Stimulated activated memory B cell treated with anti-CD40 and anti-IgM and Interleukin-4, amounts not matched to agents 10 μg/mL and 1 μg/mL and 100 μg/mL, for 72 hours (primary cell): ENCODE data around the gene KIF2C.

Experiments used
- ATAC-seq: fragments of 150-1000 bp; cut with Tn5 transposase; 2 replicates; pipeline ENCODE4 v1.10.0; 2021
- H3K27ac Mint-ChIP-seq: one replicate; pipeline ENCODE4 v1.8.0; 2022; ENCODE audit warnings: mild to moderate bottlenecking, mixed read lengths
- H3K27me3 Mint-ChIP-seq: one replicate; pipeline ENCODE4 v1.8.0; 2022; ENCODE audit warnings: mixed read lengths
- H3K36me3 Mint-ChIP-seq: one replicate; pipeline ENCODE4 v1.8.0; 2022; ENCODE audit warnings: mixed read lengths
- H3K4me1 Mint-ChIP-seq: one replicate; pipeline ENCODE4 v1.8.0; 2022; ENCODE audit warnings: mixed read lengths
- H3K4me3 Mint-ChIP-seq: one replicate; pipeline ENCODE4 v1.8.0; 2022; ENCODE audit warnings: mild to moderate bottlenecking, moderate library complexity, mixed read lengths
- H3K9me3 Mint-ChIP-seq: one replicate; pipeline ENCODE4 v1.8.0; 2022; ENCODE audit warnings: mixed read lengths

Gene KIF2C

DNA sequence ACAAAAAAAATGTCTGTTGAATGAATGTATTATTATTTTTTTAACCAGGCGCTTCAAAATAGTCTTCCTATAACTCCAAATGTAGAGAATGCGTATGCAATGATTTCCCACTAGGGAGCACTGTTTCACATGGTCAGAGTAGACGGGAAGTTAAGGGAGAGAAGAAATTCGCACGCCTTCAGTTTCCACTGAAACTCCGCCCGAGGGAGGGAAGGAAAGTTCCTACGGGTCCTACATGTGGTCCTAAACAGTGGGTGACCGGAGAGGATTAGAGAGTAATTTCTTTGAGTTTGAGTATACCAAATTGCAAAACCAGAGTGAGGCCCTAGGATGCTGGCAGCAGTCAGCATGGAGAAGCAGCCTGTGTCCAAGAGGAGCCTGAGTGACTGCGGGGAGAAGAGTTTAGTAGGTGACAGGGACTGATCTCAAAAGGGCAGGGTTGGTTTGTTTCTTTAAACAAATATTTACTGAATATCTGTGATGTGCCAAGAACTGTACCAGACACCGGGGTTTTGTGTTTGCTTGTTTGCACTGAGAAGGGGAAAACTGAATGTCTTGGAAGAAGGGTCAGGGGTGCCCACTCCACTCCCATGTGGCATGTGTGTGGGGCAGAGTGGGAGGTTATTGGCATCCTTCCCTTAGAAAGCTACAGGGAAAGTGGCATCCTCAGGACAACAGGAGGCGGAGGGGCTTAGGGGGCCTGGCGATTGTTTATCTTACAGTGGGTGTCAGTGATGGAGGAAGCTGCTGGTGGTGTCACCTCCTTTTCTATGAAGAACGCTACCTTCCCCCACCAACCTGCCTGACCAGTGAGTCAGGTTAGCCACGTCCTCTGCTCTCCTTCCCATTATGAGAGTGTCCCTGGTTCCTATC lies 31.4 kb upstream of the KIF2C start:
- peak; percentile 55 for ATAC-seq
- Mint-ChIP-seq H3K9me3 (no peaks in the 10 kb centered on the region), H3K27ac (peak overlapping the region; percentile 58), H3K36me3 (no peaks in the 10 kb centered on the region), H3K4me1 (peaks cover 25% of the 10 kb centered on the region), H3K4me3 (peak overlapping the region; percentile 32), H3K27me3 (no peaks in the 10 kb centered on the region)

DNA sequence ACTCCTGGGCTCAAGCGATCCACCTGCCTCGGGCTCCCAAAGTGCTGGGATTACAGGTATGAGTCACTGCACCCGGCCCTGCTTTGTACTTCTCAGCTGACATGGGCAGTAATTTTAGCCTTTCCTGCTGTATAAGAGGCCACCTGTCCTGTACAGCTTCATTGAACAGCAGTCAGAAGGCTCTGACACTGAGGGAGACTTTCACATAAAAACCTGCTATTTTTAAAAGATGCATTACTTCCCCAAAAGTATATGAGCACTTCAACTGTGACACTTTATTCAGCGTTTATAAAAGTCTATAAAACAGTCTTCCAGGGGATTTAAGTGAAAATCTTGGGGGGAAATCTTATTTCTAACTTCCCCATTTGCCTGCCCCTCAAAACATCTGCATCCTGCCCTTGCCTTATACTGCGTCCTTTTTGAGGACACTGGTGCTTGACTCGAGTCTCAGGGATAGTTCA lies 26.3 kb upstream of the KIF2C start:
- H3K36me3 Mint-ChIP-seq = no peaks in the 10 kb centered on the region
- H3K4me1 Mint-ChIP-seq = peaks cover 61% of the 10 kb centered on the region
- no peaks in the 10 kb centered on the region for H3K27me3 Mint-ChIP-seq
- H3K27ac Mint-ChIP-seq = peak overlapping the region; percentile 84
- H3K4me3 Mint-ChIP-seq = no peak overlapping the region
- peak; percentile 76 for ATAC-seq
- no peaks in the 10 kb centered on the region for H3K9me3 Mint-ChIP-seq

DNA sequence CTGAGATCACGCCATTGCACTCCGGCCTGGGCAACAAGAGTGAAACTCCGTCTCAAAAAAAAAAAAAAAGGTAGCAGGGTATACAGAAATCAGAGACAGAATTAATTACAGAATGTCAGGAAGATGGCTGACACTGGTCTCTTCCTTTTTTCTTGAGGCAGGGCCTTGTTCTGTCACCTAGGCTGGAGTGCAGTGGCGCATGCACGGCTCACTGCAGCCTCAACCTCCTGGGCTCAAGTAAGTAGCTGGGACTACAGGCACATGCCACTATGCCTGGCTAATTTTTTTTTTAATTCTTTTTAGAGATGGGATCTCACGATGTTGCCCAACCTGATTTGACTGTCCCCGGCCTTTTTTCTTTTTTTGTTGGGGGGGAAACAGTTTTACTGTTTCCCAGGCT lies 25.1 kb upstream of the KIF2C start:
- no peaks in the 10 kb centered on the region for H3K27me3 Mint-ChIP-seq
- no peaks in the 10 kb centered on the region for H3K36me3 Mint-ChIP-seq
- peak; percentile 57 for ATAC-seq
- no peak overlapping the region for H3K4me3 Mint-ChIP-seq
- no peaks in the 10 kb centered on the region for H3K9me3 Mint-ChIP-seq
- peak overlapping the region; percentile 50 for H3K27ac Mint-ChIP-seq
- peaks cover 59% of the 10 kb centered on the region for H3K4me1 Mint-ChIP-seq

DNA sequence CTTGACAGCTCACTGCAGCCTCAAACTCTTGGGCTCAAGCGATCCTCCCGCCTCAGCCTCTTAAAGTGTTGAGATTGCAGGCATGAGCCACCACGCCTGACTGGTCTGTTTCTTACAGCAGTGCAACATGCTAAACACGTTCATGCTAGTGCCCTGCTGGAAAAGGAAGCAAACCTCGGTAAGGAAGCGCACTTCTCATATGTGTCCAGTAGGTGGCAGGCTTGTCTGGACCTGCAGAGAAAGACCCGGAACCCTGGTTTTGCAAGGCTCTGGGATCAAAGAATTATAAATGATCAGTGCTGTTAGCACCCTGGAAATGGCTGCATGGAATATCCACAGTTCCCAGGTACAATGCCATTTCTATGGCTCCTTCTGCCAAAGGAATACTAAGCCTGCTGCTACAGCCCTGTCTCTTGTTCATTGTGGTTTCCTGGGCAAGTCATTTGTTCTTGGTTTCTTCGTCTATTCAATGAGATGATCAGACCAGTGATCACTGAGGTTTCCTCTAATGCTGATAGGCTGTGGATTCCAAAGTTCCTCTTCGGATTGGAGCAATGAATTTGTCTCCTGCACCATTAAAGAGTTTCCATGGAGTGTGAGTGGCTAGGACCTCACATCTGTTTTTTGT lies 24.6 kb upstream of the KIF2C start:
- Mint-ChIP-seq H3K4me3 (no peak overlapping the region), H3K9me3 (no peaks in the 10 kb centered on the region), H3K4me1 (peaks cover 63% of the 10 kb centered on the region), H3K36me3 (no peaks in the 10 kb centered on the region), H3K27ac (peak overlapping the region; percentile 50), H3K27me3 (no peaks in the 10 kb centered on the region)
- peak; percentile 77 for ATAC-seq

DNA sequence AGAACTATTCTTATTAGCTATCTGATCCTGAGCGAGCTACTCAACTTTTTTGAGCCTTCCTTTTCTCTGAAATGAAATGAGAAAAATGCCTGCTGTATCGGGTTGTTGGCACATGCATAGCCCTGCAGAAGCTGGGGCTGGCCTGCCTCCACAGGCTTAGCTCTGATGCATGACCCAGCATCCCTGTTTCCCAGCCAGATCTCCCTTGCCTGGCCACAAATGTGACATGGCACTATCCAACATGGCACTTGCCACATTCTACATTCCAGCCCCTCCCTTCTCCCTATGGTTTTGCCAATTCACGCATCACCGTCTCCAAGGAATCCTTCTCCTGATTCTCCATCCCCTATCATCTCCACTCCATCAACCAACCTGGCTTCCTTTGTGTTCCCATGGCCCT lies 22.5 kb upstream of the KIF2C start:
- ATAC-seq = no peak
- Mint-ChIP-seq H3K9me3 (no peaks in the 10 kb centered on the region), H3K27ac (peak overlapping the region; percentile 9), H3K4me1 (peaks cover 80% of the 10 kb centered on the region), H3K4me3 (no peak overlapping the region), H3K36me3 (no peaks in the 10 kb centered on the region), H3K27me3 (no peaks in the 10 kb centered on the region)

DNA sequence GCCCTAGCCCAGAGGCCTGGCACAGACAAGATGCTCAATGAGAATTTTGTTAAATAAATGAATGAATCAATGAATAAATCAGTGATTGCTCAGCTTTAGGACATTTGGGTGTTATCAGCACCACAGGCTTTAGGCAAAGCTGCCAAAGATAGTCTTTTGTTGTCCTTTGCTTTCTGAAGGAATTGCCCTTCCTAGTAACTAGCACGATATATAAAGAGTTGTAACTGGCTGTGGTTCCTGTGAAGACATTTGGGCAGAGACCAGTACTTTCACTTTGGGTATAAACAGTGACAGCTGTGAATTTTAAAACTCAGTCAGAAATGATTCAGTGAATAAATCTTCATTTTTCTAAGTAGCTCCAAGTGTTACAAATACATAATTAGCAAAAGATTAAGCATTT lies 22.0 kb upstream of the KIF2C start:
- ATAC-seq = no peak

DNA sequence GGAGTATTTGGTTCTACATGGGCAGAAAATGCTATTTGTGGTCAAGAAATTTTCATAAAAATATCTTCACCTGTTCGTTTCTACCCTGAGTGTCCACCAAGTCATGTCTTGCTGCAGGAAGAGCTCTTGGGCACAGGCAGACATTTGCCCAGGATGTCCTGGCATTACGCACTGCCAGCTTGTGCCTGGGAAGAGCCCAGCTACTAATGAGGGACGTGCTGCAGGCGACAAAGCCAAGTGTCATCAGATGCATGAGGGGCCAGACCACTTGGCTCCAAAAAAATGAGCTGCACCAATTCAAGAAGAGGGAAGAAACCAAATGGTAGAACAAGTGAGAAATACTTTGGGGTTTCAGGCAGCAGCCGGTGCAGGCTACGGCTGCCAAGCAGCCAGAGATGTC lies 21.5 kb upstream of the KIF2C start:
- H3K27me3 Mint-ChIP-seq = no peaks in the 10 kb centered on the region
- H3K4me1 Mint-ChIP-seq = peaks cover 82% of the 10 kb centered on the region
- H3K4me3 Mint-ChIP-seq = no peak overlapping the region
- no peaks in the 10 kb centered on the region for H3K9me3 Mint-ChIP-seq
- no peak for ATAC-seq
- no peaks in the 10 kb centered on the region for H3K36me3 Mint-ChIP-seq
- peak overlapping the region; percentile 9 for H3K27ac Mint-ChIP-seq

More for the DNA sequence above, 22.0 kb upstream of the KIF2C start:
- H3K4me3 Mint-ChIP-seq = no peak overlapping the region
- H3K27ac Mint-ChIP-seq = peak overlapping the region; percentile 9
- H3K9me3 Mint-ChIP-seq = no peaks in the 10 kb centered on the region
- H3K4me1 Mint-ChIP-seq = peaks cover 82% of the 10 kb centered on the region
- H3K27me3 Mint-ChIP-seq = no peaks in the 10 kb centered on the region
- H3K36me3 Mint-ChIP-seq = no peaks in the 10 kb centered on the region

DNA sequence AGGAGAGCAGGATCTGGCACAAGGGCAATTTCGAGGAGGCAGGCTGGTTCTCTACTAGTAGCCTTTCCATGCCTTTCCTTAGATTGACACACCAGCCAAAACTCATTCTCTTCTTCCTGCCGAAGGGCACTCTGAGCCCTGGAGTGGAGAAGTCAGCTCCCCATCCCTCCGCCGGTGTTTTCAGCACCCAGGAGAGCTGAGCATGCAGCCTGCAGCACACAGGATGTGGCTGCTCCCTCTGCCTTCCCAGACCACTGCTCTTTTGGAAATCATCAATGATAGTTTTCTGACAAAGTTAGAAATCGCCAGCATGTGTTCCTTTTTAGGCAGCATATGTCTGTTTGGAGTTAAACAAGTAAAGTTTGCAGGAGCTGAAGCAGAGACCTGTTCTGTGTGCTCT lies 20.3 kb upstream of the KIF2C start:
- H3K9me3 Mint-ChIP-seq = no peaks in the 10 kb centered on the region
- H3K36me3 Mint-ChIP-seq = no peaks in the 10 kb centered on the region
- no peaks in the 10 kb centered on the region for H3K27me3 Mint-ChIP-seq
- no peak overlapping the region for H3K4me3 Mint-ChIP-seq
- ATAC-seq = no peak
- H3K27ac Mint-ChIP-seq = peak overlapping the region; percentile 52
- peaks cover 82% of the 10 kb centered on the region for H3K4me1 Mint-ChIP-seq

DNA sequence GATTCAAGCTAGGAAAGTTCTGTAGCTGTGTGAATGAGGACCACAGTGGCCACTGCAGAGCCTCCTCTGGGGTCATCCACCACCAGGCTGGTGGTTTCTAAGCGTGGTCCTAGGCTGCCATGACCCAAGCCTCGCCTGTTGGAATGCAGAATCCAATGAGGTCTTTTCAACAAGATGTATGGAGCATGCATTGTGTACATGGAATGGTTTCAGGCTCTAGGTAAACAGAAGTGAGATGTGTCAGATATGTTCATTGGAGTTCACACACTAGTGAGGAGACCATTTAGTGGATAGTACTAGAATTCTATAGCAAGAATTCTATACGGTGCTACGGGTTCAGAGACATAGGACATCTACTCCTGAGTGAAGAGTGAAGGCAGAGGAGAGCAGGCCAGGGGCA lies 19.4 kb upstream of the KIF2C start:
- Mint-ChIP-seq H3K4me3 (no peak overlapping the region), H3K27ac (peak overlapping the region; percentile 97), H3K9me3 (no peaks in the 10 kb centered on the region), H3K27me3 (no peaks in the 10 kb centered on the region), H3K4me1 (peaks cover 81% of the 10 kb centered on the region), H3K36me3 (no peaks in the 10 kb centered on the region)
- no peak for ATAC-seq

DNA sequence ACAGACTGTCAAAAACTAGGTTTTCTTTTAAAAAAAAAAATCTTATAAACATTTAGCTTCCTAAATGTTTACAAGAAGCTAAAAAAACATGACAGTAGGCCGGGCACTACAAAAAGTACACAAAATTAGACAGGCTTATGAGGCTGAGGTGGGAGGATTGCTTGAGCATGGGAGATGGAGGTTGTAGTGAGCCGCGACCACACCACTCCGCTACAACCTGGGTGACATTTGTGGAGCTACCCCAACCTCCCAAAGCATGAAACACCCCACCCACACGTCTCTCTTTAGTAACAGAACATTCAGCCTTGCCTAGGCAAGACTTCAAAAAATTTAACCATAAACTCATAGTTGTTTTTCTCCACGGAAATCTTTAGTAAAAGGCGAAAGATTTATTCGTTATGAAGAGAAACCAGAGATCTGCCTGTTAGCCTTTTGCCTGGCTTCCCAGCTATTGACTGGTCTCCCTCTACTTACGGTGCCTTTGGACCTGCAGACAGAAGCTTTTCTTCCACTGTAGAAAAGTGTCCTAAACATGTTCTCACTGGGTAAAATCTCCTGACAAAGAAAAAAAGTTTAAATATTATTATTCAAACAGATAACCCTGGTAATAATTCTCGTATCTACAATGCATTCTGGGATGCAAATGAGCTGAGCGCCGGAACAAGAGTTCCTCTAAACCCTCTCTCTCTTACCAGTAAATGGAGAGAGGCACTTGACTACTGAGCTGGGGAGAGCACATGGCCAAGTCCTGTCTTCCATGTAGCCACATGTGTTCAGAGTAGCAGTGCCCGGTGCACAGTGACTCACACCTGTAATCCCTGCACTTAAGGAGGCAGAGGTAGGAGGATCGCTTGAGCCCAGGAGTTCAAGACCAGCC lies 17.9 kb upstream of the KIF2C start:
- Mint-ChIP-seq H3K36me3 (no peaks in the 10 kb centered on the region), H3K27ac (peak overlapping the region; percentile 97), H3K4me3 (peak overlapping the region; percentile 32), H3K4me1 (peaks cover 72% of the 10 kb centered on the region), H3K9me3 (no peaks in the 10 kb centered on the region), H3K27me3 (no peaks in the 10 kb centered on the region)
- peak; percentile 92 for ATAC-seq

DNA sequence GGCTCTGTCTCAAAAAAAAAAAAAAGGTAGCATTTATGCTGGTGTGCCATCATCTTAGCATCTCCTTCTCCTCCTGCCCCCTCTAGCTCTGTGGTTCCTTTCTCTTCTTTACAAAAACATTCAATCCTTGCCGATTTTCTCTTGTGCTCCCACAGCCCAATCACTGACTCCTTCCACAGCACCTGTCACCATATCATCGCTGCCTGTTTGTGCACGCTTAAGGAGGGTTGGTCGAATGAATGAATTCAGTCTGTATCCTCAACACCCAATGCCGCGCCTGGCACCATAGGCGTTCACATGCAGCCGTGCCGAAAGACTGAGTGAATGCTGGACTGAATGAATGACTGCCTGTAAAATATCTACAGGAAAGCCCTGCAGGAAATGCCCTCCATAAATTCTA lies 16.6 kb upstream of the KIF2C start:
- H3K27me3 Mint-ChIP-seq = no peaks in the 10 kb centered on the region
- no peaks in the 10 kb centered on the region for H3K36me3 Mint-ChIP-seq
- H3K27ac Mint-ChIP-seq = peak overlapping the region; percentile 97
- peak overlapping the region; percentile 71 for H3K4me3 Mint-ChIP-seq
- no peak for ATAC-seq
- H3K9me3 Mint-ChIP-seq = no peaks in the 10 kb centered on the region
- H3K4me1 Mint-ChIP-seq = peaks cover 68% of the 10 kb centered on the region

DNA sequence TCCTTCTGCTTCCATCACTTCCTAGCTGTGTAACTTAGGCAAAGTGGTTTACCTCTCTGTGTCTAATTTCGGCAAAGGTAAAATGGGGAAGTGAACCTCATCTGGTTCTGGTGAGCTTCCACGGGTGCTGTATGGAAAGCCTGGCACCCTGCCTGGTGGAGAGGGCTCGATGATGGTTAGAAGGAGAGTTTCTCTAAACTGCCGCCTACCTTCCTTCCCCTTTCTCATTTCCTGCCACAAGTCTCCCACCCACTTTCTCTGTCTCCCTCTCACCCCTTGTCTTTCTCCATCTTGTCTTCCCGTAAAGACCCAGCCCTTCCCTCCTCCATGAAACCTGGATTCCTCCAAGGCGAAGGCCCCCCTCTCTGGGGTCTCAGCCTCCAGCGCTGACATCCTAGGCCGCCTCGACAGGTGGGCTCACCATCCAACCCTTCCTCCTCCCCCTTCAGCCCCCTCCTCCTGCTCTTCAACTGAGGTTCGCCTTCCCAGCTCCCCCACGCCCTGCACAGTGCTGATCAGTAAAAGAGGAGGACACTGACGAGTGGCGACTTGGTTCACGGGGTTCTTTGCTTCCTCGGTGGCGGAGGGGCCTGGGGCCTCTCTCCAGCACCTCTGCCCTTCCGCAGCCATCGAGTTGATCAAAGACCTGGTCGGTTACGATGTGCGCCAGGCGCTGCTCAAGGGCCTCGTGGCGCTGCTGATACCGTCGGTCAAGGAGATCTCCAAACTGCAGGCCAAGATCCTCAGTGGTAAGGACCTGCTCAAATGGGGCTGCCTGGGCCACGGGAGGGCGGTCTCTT lies 15.9 kb upstream of the KIF2C start:
- Mint-ChIP-seq H3K9me3 (no peaks in the 10 kb centered on the region), H3K4me3 (peak overlapping the region; percentile 71), H3K27me3 (no peaks in the 10 kb centered on the region), H3K36me3 (no peaks in the 10 kb centered on the region), H3K27ac (peak overlapping the region; percentile 97), H3K4me1 (peaks cover 67% of the 10 kb centered on the region)
- peak; percentile 53 for ATAC-seq

DNA sequence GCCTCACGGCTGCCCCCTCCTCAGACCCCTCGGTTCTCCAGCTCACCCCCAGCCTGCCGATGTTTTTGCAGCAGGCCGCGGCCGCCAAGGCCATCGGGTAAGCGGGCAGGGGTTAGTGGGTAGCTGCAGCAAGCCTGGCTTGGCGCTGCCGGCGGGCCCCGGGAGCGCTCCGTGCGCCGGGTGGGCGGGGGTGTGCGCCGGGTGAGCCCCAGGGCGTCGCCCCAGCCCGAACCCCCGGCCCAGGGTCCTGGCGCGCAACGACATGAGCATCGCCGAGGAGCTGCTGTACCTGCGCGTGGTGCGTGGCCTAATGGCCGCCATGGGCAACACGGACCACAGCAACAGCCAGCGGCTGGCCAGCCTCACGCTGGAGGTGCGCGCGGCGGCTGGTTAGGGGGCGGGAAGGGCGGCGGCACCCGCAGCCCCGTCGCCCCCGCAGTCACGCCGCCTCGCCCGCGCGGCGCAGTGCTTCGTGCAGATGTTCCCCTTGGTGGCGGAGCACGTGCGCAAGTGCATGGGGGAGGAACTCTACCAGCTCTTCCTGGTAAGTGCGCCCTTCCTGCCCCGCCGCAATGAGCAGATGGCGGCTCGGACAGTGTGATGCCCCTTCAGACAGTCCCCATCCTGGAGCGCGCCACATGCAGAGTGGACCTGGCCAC lies 15.2 kb upstream of the KIF2C start:
- Mint-ChIP-seq H3K27me3 (no peaks in the 10 kb centered on the region), H3K36me3 (no peaks in the 10 kb centered on the region), H3K9me3 (no peaks in the 10 kb centered on the region), H3K4me1 (peaks cover 68% of the 10 kb centered on the region), H3K27ac (peak overlapping the region; percentile 97), H3K4me3 (no peak overlapping the region)
- no peak for ATAC-seq
